Thyroid gland (tissue), 4 donors: Measurements from ENCODE around the gene VPS72.

Source experiments
- CTCF ChIP-seq, 6 experiments: fragments of 200-600 bp in 3 of 6; fragments of 450-650 bp in 3 of 6; sonication (generic) in 3 of 6; IDR thresholded peaks; one replicate each; pipeline ENCODE4 v1.5.1; 2016 to 2019; ENCODE audit warnings: antibody characterized with exemption in 6 of 6, mild to moderate bottlenecking in 2 of 6, inconsistent platforms in 1 of 6, moderate library complexity in 1 of 6
- POLR2A ChIP-seq, 2 donors: fragments of 450-650 bp; IDR thresholded peaks; one replicate each; pipeline ENCODE4 v1.6.1; 2017; ENCODE audit warnings: antibody characterized with exemption in 2 of 2, mild to moderate bottlenecking in 2 of 2, moderate library complexity in 1 of 2

GRCh38 chr1:151237678-151238466, 47.9 kb upstream of the VPS72 start:
- no peak for TF ChIP-seq POLR2A (IDR thresholded peaks at IDR 0.05)
- no peak for TF ChIP-seq CTCF (IDR thresholded peaks at IDR 0.05)
